SK-N-SH (cell line): ENCODE results near the gene ORC4. TPM values are rescaled to one million over a fixed set of nuclear protein-coding genes. Genes with fewer than 3 reads are reported as not detected.
"Not testable (repeated sequence)": the region's sequence is repeated elsewhere in the genome, so short reads cannot be mapped to it uniquely, and the experiment has no call there.

Experiments used
- CTCF ChIA-PET: fragments of 300-600, 350-600 bp; formaldehyde crosslinking; extraction: SDS; loops from one replicate; lab custom pipeline; 2021; lab: Yijun Ruan, JAX
- POLR2A ChIA-PET: fragments of 350-600 bp; sonication (Branson Sonifier 250); formaldehyde crosslinking; extraction: SDS; loops from one replicate; lab custom pipeline; 2020; ENCODE audit warnings: antibody characterized with exemption, inconsistent platforms; lab: Yijun Ruan, JAX
- DNase-seq: peaks from one replicate; pipeline ENCODE4 v3.0.0; 2012
- H2AFZ ChIP-seq: fragments of 200-600 bp; sonication (generic); 2 replicates; pipeline ENCODE4 v1.8.1; 2016; ENCODE audit warnings: antibody characterized with exemption, mild to moderate bottlenecking, low read depth
- H3F3A ChIP-seq: fragments of 200-600 bp; sonication (generic); replicated peaks from 2 replicates; pipeline ENCODE3; 2016; ENCODE audit warnings: antibody characterized with exemption, mild to moderate bottlenecking; ENCODE audit not compliant: insufficient read depth
- H3K27ac ChIP-seq, 2 experiments: fragments of 200-500 bp in 1 of 2; fragments of 200-600 bp in 1 of 2; sonication (Bioruptor generic) in 1 of 2; sonication (generic), shearing (Covaris generic) in 1 of 2; 2 replicates each; pipeline versions ENCODE4 v1.5.1 to v1.6.1; 2014 to 2016; ENCODE audit warnings: low read depth in 2 of 2, inconsistent platforms in 1 of 2, low read length in 1 of 2, mild to moderate bottlenecking in 1 of 2, mixed read lengths in 1 of 2
- H3K27me3 ChIP-seq: fragments of 200-600 bp; sonication (generic), shearing (Covaris generic); 2 replicates; pipeline ENCODE4 v1.6.1; 2016; ENCODE audit warnings: mixed run types; ENCODE audit not compliant: insufficient read depth
- H3K36me3 ChIP-seq, 2 experiments: fragments of 200-500 bp in 1 of 2; fragments of 200-600 bp in 1 of 2; sonication (Bioruptor generic) in 1 of 2; sonication (generic) in 1 of 2; replicated peaks in 1 of 2; 2 replicates each; pipeline versions ENCODE3 to v1.5.1; 2014 to 2016; ENCODE audit warnings: low read length in 1 of 2, mild to moderate bottlenecking in 1 of 2; ENCODE audit not compliant: insufficient read depth in 2 of 2, control insufficient read depth in 1 of 2
- H3K4me1 ChIP-seq, 2 experiments: fragments of 200-500 bp in 1 of 2; fragments of 200-600 bp in 1 of 2; sonication (Bioruptor generic) in 1 of 2; sonication (generic), shearing (Covaris generic) in 1 of 2; 2 replicates each; pipeline versions ENCODE4 v1.5.1 to v1.6.1; 2014 to 2016; ENCODE audit warnings: low read depth in 1 of 2, low read length in 1 of 2, mixed run types in 1 of 2; ENCODE audit not compliant: insufficient read depth in 2 of 2, control insufficient read depth in 1 of 2
- H3K4me2 ChIP-seq: fragments of 200-600 bp; sonication (generic), shearing (Covaris generic); 2 replicates; pipeline ENCODE4 v1.6.1; 2017; ENCODE audit warnings: mixed run types
- H3K4me3 ChIP-seq, 2 experiments: fragments of 200-500 bp in 1 of 2; fragments of 200-600 bp in 1 of 2; sonication (Bioruptor generic) in 1 of 2; sonication (generic), shearing (Covaris generic) in 1 of 2; 2 replicates each; pipeline versions ENCODE4 v1.5.1 to v1.8.1; 2014 to 2016; ENCODE audit warnings: low read depth in 2 of 2, inconsistent platforms in 1 of 2, low read length in 1 of 2, mild to moderate bottlenecking in 1 of 2, mixed read lengths in 1 of 2, moderate library complexity in 1 of 2
- H3K79me2 ChIP-seq: fragments of 200-600 bp; sonication (generic); 2 replicates; pipeline ENCODE4 v1.8.1; 2017; ENCODE audit warnings: mild to moderate bottlenecking; ENCODE audit not compliant: insufficient read depth
- H3K9ac ChIP-seq: fragments of 200-600 bp; sonication (generic); 2 replicates; pipeline ENCODE4 v1.6.1; 2017; ENCODE audit warnings: mixed run types
- H3K9me2 ChIP-seq: fragments of 200-600 bp; sonication (generic); 2 replicates; pipeline ENCODE4 v1.6.1; 2017; ENCODE audit warnings: mixed run types
- H3K9me3 ChIP-seq: fragments of 200-600 bp; sonication (generic); 2 replicates; pipeline ENCODE4 v1.6.1; 2017; ENCODE audit warnings: mixed run types, mild to moderate bottlenecking, moderate library complexity
- H4K20me1 ChIP-seq: fragments of 200-600 bp; sonication (generic); 2 replicates; pipeline ENCODE4 v1.6.1; 2017; ENCODE audit warnings: mild to moderate bottlenecking, mixed run types; ENCODE audit not compliant: insufficient read depth
- POLR2AphosphoS5 ChIP-seq: IDR thresholded peaks from 2 replicates; pipeline ENCODE4 v1.6.1; 2012; ENCODE audit warnings: low read depth, low read length
- RCOR1 ChIP-seq: fragments of 150-350 bp; IDR thresholded peaks from 2 replicates; pipeline ENCODE4 v1.6.1; 2017; ENCODE audit warnings: antibody characterized with exemption, low read length
- WGBS: methylation state at CpG from one replicate; pipeline ENCODE4 v1.1.6; 2017; ENCODE audit warnings: low lambda C conversion rate; 5-methylcytosine and 5-hydroxymethylcytosine counted together
- polyA plus RNA-seq, 3 experiments: library from polyadenylated mRNA; depleted of rRNA; stranded (reverse); fragments of >200 nt; gene quantifications; 2 replicates each; pipeline ENCODE4 v1.2.3, GENCODE V29; 2012
- TF ChIP-seq, protein P1 (sequence below): IDR thresholded peaks from 2 replicates; pipeline ENCODE4 v1.4.0; 2012; ENCODE audit warnings: low read depth, borderline replicate concordance
- TF ChIP-seq, protein P2 (sequence below): IDR thresholded peaks from 2 replicates; pipeline ENCODE4 v1.6.1; 2012; ENCODE audit warnings: mild to moderate bottlenecking, low read depth, low read length, moderate library complexity

Gene ORC4
- polyA plus RNA-seq, 1 of the 3 experiments (the other 2 are of a cell fraction): 15.2 TPM

DNA sequence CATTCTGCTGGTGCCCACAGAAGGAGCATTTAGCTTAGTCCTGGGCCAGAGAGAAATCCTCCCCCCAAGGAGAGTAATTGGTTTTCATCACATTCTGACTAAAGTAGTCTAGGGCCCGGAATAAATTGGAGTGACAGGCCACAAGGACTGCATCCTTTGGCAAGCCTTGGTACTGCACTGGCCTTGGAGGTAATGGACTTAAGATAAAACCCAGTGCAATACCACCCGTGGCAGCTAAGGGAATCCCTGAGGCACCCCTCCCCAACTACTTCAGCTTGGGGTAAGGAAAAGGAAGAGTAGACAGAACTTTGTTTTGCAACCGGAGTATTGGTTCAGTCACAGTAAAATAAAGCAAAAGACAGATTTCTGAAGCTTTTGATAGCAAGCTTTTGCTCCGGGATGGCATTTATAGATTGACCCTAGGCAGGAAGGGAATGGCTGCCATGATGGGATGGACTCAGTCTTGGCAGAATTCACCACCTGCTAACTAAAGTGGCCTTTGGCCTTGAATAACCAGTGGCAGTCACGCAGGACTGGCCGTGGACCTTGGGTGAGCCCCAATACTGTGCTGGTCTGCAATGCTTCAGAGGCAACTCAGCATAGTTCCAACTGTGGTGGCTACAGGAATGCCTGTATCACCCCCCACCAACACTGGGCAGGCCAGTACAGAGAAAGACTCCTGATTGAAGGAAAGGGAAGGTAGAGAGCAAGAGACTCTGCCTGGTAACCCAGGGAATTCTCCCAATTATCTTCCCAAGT, 14.1 kb downstream of the ORC4 start:
- Histone ChIP-seq H2AFZ (no peak overlapping the region), H3K9ac (no peak overlapping the region), H3K9me2 (no peaks in the 10 kb centered on the region), H4K20me1 (no peaks in the 10 kb centered on the region; the same call in 1 of the 2 replicates), H3K36me3 (peaks cover 0 to 7% of the 10 kb centered on the region in 2 experiments), H3K27me3 (no peaks in the 10 kb centered on the region), H3K4me3 (no peak overlapping the region), H3K27ac (no peak overlapping the region), H3K4me2 (no peak overlapping the region), H3F3A (no peaks in the 10 kb centered on the region), H3K9me3 (0 out of 2 replicates have a peak, but pooled peaks cover 9% of the 10 kb centered on the region), H3K79me2 (peaks cover 99% of the 10 kb centered on the region), H3K4me1 (no peaks in the 10 kb centered on the region)
- TF ChIP-seq, protein P1, sequence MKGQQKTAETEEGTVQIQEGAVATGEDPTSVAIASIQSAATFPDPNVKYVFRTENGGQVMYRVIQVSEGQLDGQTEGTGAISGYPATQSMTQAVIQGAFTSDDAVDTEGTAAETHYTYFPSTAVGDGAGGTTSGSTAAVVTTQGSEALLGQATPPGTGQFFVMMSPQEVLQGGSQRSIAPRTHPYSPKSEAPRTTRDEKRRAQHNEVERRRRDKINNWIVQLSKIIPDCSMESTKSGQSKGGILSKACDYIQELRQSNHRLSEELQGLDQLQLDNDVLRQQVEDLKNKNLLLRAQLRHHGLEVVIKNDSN: no peak
- TF ChIP-seq, protein P2, sequence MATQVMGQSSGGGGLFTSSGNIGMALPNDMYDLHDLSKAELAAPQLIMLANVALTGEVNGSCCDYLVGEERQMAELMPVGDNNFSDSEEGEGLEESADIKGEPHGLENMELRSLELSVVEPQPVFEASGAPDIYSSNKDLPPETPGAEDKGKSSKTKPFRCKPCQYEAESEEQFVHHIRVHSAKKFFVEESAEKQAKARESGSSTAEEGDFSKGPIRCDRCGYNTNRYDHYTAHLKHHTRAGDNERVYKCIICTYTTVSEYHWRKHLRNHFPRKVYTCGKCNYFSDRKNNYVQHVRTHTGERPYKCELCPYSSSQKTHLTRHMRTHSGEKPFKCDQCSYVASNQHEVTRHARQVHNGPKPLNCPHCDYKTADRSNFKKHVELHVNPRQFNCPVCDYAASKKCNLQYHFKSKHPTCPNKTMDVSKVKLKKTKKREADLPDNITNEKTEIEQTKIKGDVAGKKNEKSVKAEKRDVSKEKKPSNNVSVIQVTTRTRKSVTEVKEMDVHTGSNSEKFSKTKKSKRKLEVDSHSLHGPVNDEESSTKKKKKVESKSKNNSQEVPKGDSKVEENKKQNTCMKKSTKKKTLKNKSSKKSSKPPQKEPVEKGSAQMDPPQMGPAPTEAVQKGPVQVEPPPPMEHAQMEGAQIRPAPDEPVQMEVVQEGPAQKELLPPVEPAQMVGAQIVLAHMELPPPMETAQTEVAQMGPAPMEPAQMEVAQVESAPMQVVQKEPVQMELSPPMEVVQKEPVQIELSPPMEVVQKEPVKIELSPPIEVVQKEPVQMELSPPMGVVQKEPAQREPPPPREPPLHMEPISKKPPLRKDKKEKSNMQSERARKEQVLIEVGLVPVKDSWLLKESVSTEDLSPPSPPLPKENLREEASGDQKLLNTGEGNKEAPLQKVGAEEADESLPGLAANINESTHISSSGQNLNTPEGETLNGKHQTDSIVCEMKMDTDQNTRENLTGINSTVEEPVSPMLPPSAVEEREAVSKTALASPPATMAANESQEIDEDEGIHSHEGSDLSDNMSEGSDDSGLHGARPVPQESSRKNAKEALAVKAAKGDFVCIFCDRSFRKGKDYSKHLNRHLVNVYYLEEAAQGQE: no peak
- TF ChIP-seq RCOR1: no peak
- CTCF ChIA-PET: no interaction called here
- no peak for DNase-seq
- 76% methylated on average over 5 of the region's 6 CpGs for WGBS
- POLR2A ChIA-PET: no interaction called here

DNA sequence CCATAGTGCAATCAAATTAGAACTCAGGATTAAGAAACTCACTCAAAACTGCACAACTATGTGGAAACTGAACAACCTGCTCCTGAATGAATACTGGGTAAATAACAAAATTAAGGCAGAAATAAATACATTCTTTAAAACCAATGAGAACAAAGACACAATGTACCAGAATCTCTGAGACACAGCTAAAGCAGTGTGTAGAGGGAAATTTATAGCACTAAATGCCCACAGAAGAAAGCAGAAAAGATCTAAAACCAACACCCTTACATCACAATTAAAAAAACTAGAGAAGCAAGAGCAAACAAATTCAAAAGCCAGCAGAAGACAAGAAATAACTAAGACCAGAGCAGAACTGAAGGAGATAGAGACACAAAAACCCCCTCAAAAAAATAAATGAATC, 18.1 kb downstream of the ORC4 start:
- CTCF ChIA-PET, POLR2A ChIA-PET, H3K36me3 ChIP-seq, H3K9me3 ChIP-seq, H3K4me2 ChIP-seq, H3F3A ChIP-seq, H3K27me3 ChIP-seq, DNase-seq, H4K20me1 ChIP-seq, H3K27ac ChIP-seq, H2AFZ ChIP-seq, H3K4me3 ChIP-seq, H3K9ac ChIP-seq, H3K9me2 ChIP-seq, H3K4me1 ChIP-seq: not testable (repeated sequence)
- H3K79me2 ChIP-seq: peaks cover 87% of the 10 kb centered on the region

DNA sequence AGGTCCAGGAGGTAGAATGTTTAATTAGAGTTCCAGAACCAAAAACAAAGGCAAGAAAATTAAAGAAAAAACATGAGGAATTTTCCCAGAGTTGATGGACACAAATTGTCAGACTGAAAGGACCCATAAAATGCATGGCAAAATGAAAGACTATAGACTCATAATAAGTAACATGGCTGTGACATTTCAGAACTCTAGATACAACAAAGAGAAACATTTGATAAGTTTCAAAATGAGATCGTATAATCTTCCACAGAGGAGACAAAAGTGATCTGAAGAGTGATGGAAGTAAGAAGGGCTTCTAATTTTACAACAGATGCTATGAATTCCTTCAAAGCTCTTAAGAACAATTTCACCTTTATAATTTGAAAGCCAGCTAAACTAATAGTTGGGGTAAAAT, 20.4 kb downstream of the ORC4 start:
- Histone ChIP-seq H3K27ac (no peak overlapping the region), H3K9me2 (no peaks in the 10 kb centered on the region), H2AFZ (no peak overlapping the region), H3K4me2 (no peak overlapping the region), H3K4me1 (no peaks in the 10 kb centered on the region), H3K36me3 (peaks cover 8 to 10% of the 10 kb centered on the region in 2 experiments), H3K9me3 (0 out of 2 replicates have a peak, but pooled peaks cover 5% of the 10 kb centered on the region), H3K79me2 (peaks cover 85% of the 10 kb centered on the region), H3F3A (no peaks in the 10 kb centered on the region), H3K9ac (no peak overlapping the region), H3K27me3 (no peaks in the 10 kb centered on the region), H4K20me1 (no peaks in the 10 kb centered on the region), H3K4me3 (no peak overlapping the region)
- POLR2A ChIA-PET: no interaction called here
- WGBS: 96% methylated on average over 1 of the region's 1 CpG
- no peak for TF ChIP-seq POLR2AphosphoS5
- CTCF ChIA-PET: interaction anchor here (0.9 kb wide), 1 partner anchor 509 kb away, joined by 4 read pairs; no protein-coding TSS in a partner anchor
- no peak for DNase-seq
